ENCODE measurements around the gene COL2A1.

COL2A1 gene

GRCh38 chr12:48029491-48030172 lies 25.4 kb upstream of the COL2A1 start:
- DNase-seq: no peak

GRCh38 chr12:48028541-48029431 lies 24.5 kb upstream of the COL2A1 start:
- no peak for DNase-seq

GRCh38 chr12:48027183-48028002 lies 23.1 kb upstream of the COL2A1 start:
- DNase-seq: no peak

- no peak for DNase-seq
Measured at GRCh38 chr12:48026060-48026827, 22.0 kb upstream of the COL2A1 start.

- DNase-seq: no peak
Measured at GRCh38 chr12:48025281-48025680, 21.0 kb upstream of the COL2A1 start.

- peak; percentile 24 for DNase-seq
Measured at GRCh38 chr12:48024735-48025134, 20.5 kb upstream of the COL2A1 start.

GRCh38 chr12:48023386-48023785 lies 19.1 kb upstream of the COL2A1 start:
- DNase-seq: no peak

GRCh38 chr12:48022676-48023385 lies 18.6 kb upstream of the COL2A1 start:
- DNase-seq: no peak

- DNase-seq: no peak
Measured at GRCh38 chr12:48022180-48022521, 17.9 kb upstream of the COL2A1 start.

- no peak for DNase-seq
Measured at GRCh38 chr12:48021485-48022179, 17.4 kb upstream of the COL2A1 start.

GRCh38 chr12:48019639-48020265 lies 15.5 kb upstream of the COL2A1 start:
- peak; percentile 6 for DNase-seq

- DNase-seq: peak; percentile 2
Measured at GRCh38 chr12:48018618-48018995, 14.3 kb upstream of the COL2A1 start.

GRCh38 chr12:48017921-48018617 lies 13.8 kb upstream of the COL2A1 start:
- DNase-seq: peak; percentile 30

- peak; percentile 1 for DNase-seq
Measured at GRCh38 chr12:48017496-48017895, 13.2 kb upstream of the COL2A1 start.

GRCh38 chr12:48016373-48017020 lies 12.2 kb upstream of the COL2A1 start:
- peak; percentile 22 for DNase-seq

- no peak for DNase-seq
Measured at GRCh38 chr12:48015954-48016353, 11.7 kb upstream of the COL2A1 start.

- no peak for DNase-seq
Measured at GRCh38 chr12:48015129-48015528, 10.9 kb upstream of the COL2A1 start.

- no peak for DNase-seq
Measured at GRCh38 chr12:48013287-48013686, 9.0 kb upstream of the COL2A1 start.

GRCh38 chr12:48012070-48012469 lies 7.8 kb upstream of the COL2A1 start:
- no peak for DNase-seq
